ENCODE data around the gene HOXA3.

GRCh38 chr7:27132978-27133377, 19.4 kb downstream of the HOXA3 start:
- TF ChIP-seq CTCF (IDR thresholded peaks at IDR 0.05) (no peak), EP300 (IDR thresholded peaks at IDR 0.05) (no peak), POLR2A (IDR thresholded peaks at IDR 0.05; ENCODE audit: low read depth) (no peak)

Measured in esophagus muscularis mucosa (tissue), 4 donors.